ENCODE measurements around the gene PLCL2.

PLCL2 gene

GRCh38 chr3:16884748-16885592 is at the start of gene PLCL2:
TSS of gene PLCL2 (plus strand) at chr3:16884955. CDS start at chr3:16885040, 85 bp downstream.
- peak in 2 of 3 experiments; percentile 37 to 53 for DNase-seq (ENCODE audit: low read depth in 3 of 3)

- no peak for DNase-seq (ENCODE audit: low read depth in 3 of 3)
Measured at GRCh38 chr3:16836505-16837237, 48.1 kb upstream of the PLCL2 start.

- DNase-seq (ENCODE audit: low read depth in 3 of 3) = no peak
Measured at GRCh38 chr3:16837602-16838001, 47.2 kb upstream of the PLCL2 start.

GRCh38 chr3:16838561-16838960 is 46.2 kb upstream of the PLCL2 start:
- no peak for DNase-seq (ENCODE audit: low read depth in 3 of 3)

- DNase-seq (ENCODE audit: low read depth in 3 of 3) = no peak
Measured at GRCh38 chr3:16839271-16840100, 45.3 kb upstream of the PLCL2 start.

- DNase-seq (ENCODE audit: low read depth in 3 of 3) = no peak
Measured at GRCh38 chr3:16840101-16840424, 44.7 kb upstream of the PLCL2 start.

- DNase-seq (ENCODE audit: low read depth in 3 of 3) = no peak
Measured at GRCh38 chr3:16841041-16841753, 43.6 kb upstream of the PLCL2 start.

- DNase-seq (ENCODE audit: low read depth in 3 of 3) = peak in 1 of 3 experiments; percentile 12
Measured at GRCh38 chr3:16841904-16842271, 42.9 kb upstream of the PLCL2 start.

GRCh38 chr3:16842272-16843270 is 42.2 kb upstream of the PLCL2 start:
- peak; percentile 43 to 58 (median 49) for DNase-seq (ENCODE audit: low read depth in 3 of 3)

- no peak for DNase-seq (ENCODE audit: low read depth in 3 of 3)
Measured at GRCh38 chr3:16844222-16844621, 40.5 kb upstream of the PLCL2 start.

- DNase-seq (ENCODE audit: low read depth in 3 of 3) = no peak
Measured at GRCh38 chr3:16844791-16845190, 40.0 kb upstream of the PLCL2 start.

GRCh38 chr3:16846373-16847080 is 38.2 kb upstream of the PLCL2 start:
- no peak for DNase-seq (ENCODE audit: low read depth in 3 of 3)

GRCh38 chr3:16848007-16848406 is 36.7 kb upstream of the PLCL2 start:
- DNase-seq (ENCODE audit: low read depth in 3 of 3) = no peak

GRCh38 chr3:16849229-16849628 is 35.5 kb upstream of the PLCL2 start:
- peak; percentile 35 to 63 (median 53) for DNase-seq (ENCODE audit: low read depth in 3 of 3)

- no peak for DNase-seq (ENCODE audit: low read depth in 3 of 3)
Measured at GRCh38 chr3:16849795-16850194, 35.0 kb upstream of the PLCL2 start.

GRCh38 chr3:16855497-16855896 is 29.3 kb upstream of the PLCL2 start:
- DNase-seq (ENCODE audit: low read depth in 3 of 3) = no peak

- no peak for DNase-seq (ENCODE audit: low read depth in 3 of 3)
Measured at GRCh38 chr3:16860234-16860633, 24.5 kb upstream of the PLCL2 start.

- DNase-seq (ENCODE audit: low read depth in 3 of 3) = no peak
Measured at GRCh38 chr3:16861432-16861831, 23.3 kb upstream of the PLCL2 start.

- DNase-seq (ENCODE audit: low read depth in 3 of 3) = no peak
Measured at GRCh38 chr3:16864610-16865313, 20.0 kb upstream of the PLCL2 start.

Data from stimulated activated CD4-positive, alpha-beta T cell treated with anti-CD3 and anti-CD28 coated beads, TNF-alpha, amount 100 ng/mL, for 24 hours (primary cell).